ENCODE measurements around the gene TNFAIP2.
"Not testable (repeated sequence)": the region's sequence is repeated elsewhere in the genome, so short reads cannot be mapped to it uniquely, and the experiment has no call there.

DNA sequence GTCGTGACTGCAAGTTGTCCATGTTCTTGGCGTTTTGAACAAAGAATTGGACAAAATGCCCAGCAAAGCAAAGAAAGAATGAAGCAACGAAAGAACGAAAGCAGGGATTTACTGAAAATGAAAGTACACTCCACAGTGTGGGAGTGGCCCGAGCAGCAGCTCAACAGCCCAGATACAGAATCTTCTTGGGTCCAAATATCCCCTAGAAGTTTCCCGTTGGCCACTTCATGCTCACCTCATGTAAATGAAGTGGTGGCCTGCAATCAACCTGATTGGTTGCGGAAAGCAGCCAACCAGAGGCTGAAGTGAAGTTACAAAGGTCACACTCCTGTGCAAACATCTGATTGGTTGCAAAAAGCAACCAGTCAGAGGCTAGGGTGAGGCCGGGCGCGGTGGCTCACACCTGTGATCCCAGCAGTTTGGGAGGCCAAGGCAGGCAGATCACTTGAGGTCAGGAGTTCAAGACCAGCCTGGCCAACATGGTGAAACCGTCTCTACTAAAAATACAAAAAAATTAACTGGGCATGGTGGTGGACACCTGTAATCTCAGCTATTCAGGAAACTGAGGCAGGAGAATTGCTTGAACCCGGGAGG, 8.1 kb upstream of the TNFAIP2 start:
- TF ChIP-seq, protein P1, sequence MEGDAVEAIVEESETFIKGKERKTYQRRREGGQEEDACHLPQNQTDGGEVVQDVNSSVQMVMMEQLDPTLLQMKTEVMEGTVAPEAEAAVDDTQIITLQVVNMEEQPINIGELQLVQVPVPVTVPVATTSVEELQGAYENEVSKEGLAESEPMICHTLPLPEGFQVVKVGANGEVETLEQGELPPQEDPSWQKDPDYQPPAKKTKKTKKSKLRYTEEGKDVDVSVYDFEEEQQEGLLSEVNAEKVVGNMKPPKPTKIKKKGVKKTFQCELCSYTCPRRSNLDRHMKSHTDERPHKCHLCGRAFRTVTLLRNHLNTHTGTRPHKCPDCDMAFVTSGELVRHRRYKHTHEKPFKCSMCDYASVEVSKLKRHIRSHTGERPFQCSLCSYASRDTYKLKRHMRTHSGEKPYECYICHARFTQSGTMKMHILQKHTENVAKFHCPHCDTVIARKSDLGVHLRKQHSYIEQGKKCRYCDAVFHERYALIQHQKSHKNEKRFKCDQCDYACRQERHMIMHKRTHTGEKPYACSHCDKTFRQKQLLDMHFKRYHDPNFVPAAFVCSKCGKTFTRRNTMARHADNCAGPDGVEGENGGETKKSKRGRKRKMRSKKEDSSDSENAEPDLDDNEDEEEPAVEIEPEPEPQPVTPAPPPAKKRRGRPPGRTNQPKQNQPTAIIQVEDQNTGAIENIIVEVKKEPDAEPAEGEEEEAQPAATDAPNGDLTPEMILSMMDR (IDR thresholded peaks at IDR 0.05): not testable (repeated sequence)
- not testable (repeated sequence) for TF ChIP-seq EZH2 (IDR thresholded peaks at IDR 0.05)

All from neural progenitor cell (in vitro differentiated cells).